NCI-H2196 (cell line): Measurements from ENCODE around the gene TUBA4A.

Experiments used
- DNase-seq: peaks from one replicate; lab custom pipeline; 2025; ENCODE audit not compliant: unreplicated experiment; lab: John Stamatoyannopoulos, UW

TUBA4A gene

GRCh38 chr2:219244789-219245147, 8.9 kb downstream of the TUBA4A start:
- DNase-seq: no peak

GRCh38 chr2:219243291-219243761, 10.4 kb downstream of the TUBA4A start:
- no peak for DNase-seq

GRCh38 chr2:219234331-219234730, 19.4 kb downstream of the TUBA4A start:
- no peak for DNase-seq

GRCh38 chr2:219230059-219230540, 23.6 kb downstream of the TUBA4A start:
- DNase-seq: peak; percentile 22

- DNase-seq: peak; percentile 98
Observed at GRCh38 chr2:219229305-219230058, 24.2 kb downstream of the TUBA4A start, which contains the start of the genes ANKZF1 and ATG9A. Gene ANKZF1, plus strand, starts transcription at chr2:219229806. Its CDS starts 452 bp downstream, at chr2:219230258. Gene ATG9A, minus strand, starts transcription at chr2:219229636. Its CDS starts 1,612 bp downstream, at chr2:219228024.

- no peak for DNase-seq
Observed at GRCh38 chr2:219228911-219229304, 24.8 kb downstream of the TUBA4A start.

GRCh38 chr2:219228041-219228910, 25.4 kb downstream of the TUBA4A start:
- no peak for DNase-seq

GRCh38 chr2:219225350-219225749, 28.4 kb downstream of the TUBA4A start:
- no peak for DNase-seq

- no peak for DNase-seq
Observed at GRCh38 chr2:219223831-219224610, 29.7 kb downstream of the TUBA4A start.

GRCh38 chr2:219221957-219222518, 31.7 kb downstream of the TUBA4A start:
- DNase-seq: no peak

- DNase-seq: no peak
Observed at GRCh38 chr2:219220652-219221402, 32.9 kb downstream of the TUBA4A start.

- DNase-seq: no peak
Observed at GRCh38 chr2:219219784-219220532, 33.8 kb downstream of the TUBA4A start.

GRCh38 chr2:219218732-219219701, 34.7 kb downstream of the TUBA4A start, which contains the start of gene ABCB6:
Gene ABCB6, minus strand, starts transcription at chr2:219218958. Its CDS starts 285 bp downstream, at chr2:219218673.
- peak; percentile 95 for DNase-seq

GRCh38 chr2:219218217-219218731, 35.4 kb downstream of the TUBA4A start:
- DNase-seq: peak; percentile 67

- no peak for DNase-seq
Observed at GRCh38 chr2:219216535-219216915, 37.2 kb downstream of the TUBA4A start.

GRCh38 chr2:219215871-219216534, 37.7 kb downstream of the TUBA4A start:
- no peak for DNase-seq

- DNase-seq: no peak
Observed at GRCh38 chr2:219214786-219215185, 38.9 kb downstream of the TUBA4A start.
